CD4-positive, alpha-beta T cell (primary cell): ENCODE results near the gene SLC17A9. TPM values are rescaled to one million over a fixed set of nuclear protein-coding genes. Genes with fewer than 3 reads are reported as not detected.

ENCODE experiments used
- ATAC-seq: fragments of 200-7000 bp; cut with Tn5 transposase; one replicate; pipeline ENCODE4 v1.10.0; 2022; ENCODE audit warnings: mild to moderate bottlenecking; ENCODE audit not compliant: poor library complexity
- CTCF ChIA-PET: fragments of 350-600 bp; sonication (Branson Sonifier 250); formaldehyde crosslinking; loops from one replicate; lab custom pipeline; 2021; ENCODE audit warnings: antibody characterized with exemption, inconsistent platforms; lab: Charles Lee
- POLR2A ChIA-PET: fragments of 350-600 bp; sonication (Branson Sonifier 250); formaldehyde crosslinking; loops from one replicate; lab custom pipeline; 2021; ENCODE audit warnings: antibody characterized with exemption, inconsistent platforms; lab: Charles Lee
- DNase-seq, 14 experiments: peaks; one replicate each; pipeline ENCODE4 v3.0.0-alpha.2; 2013 to 2020; ENCODE audit warnings: mixed read lengths in 2 of 14
- H3K27ac ChIP-seq, 2 donors: one replicate each; pipeline versions ENCODE4 v1.5.1 to v1.7.0; 2013; ENCODE audit warnings: low read length in 2 of 2, low read depth in 1 of 2, mild to moderate bottlenecking in 1 of 2
- H3K27me3 ChIP-seq, 2 experiments: 1 replicate in 1 of 2; 2 replicates in 1 of 2; pipeline versions ENCODE4 v1.6.1 to v1.7.0; 2013; ENCODE audit warnings: low read length in 2 of 2, control low read depth in 1 of 2, mild to moderate bottlenecking in 1 of 2, moderate library complexity in 1 of 2; ENCODE audit not compliant: insufficient read depth in 2 of 2, control insufficient read depth in 1 of 2
- H3K36me3 ChIP-seq: one replicate; pipeline ENCODE4 v1.6.1; 2013; ENCODE audit warnings: low read length, control low read depth; ENCODE audit not compliant: insufficient read depth
- H3K4me1 ChIP-seq: one replicate; pipeline ENCODE4 v1.6.1; 2013; ENCODE audit warnings: low read length, control low read depth; ENCODE audit not compliant: insufficient read depth
- H3K4me3 ChIP-seq: one replicate; pipeline ENCODE4 v1.5.1; 2013; ENCODE audit warnings: mild to moderate bottlenecking, low read length, moderate library complexity
- H3K9me3 ChIP-seq, 2 experiments: 1 replicate in 1 of 2; 2 replicates in 1 of 2; pipeline versions ENCODE4 v1.6.1 to v1.7.0; 2013; ENCODE audit warnings: low read length in 2 of 2, mild to moderate bottlenecking in 2 of 2, control low read depth in 1 of 2, moderate library complexity in 1 of 2; ENCODE audit not compliant: control insufficient read depth in 1 of 2, insufficient read depth in 1 of 2
- H3K27ac Mint-ChIP-seq: one replicate; pipeline ENCODE4 v1.8.0; 2020; ENCODE audit warnings: mixed read lengths
- H3K27me3 Mint-ChIP-seq: one replicate; pipeline ENCODE4 v1.8.0; 2021; ENCODE audit warnings: mixed read lengths
- H3K36me3 Mint-ChIP-seq: one replicate; pipeline ENCODE4 v1.8.0; 2021; ENCODE audit warnings: low read depth, mixed read lengths
- H3K4me1 Mint-ChIP-seq: one replicate; pipeline ENCODE4 v1.8.0; 2021; ENCODE audit warnings: low read depth, mixed read lengths
- H3K4me3 Mint-ChIP-seq: one replicate; pipeline ENCODE4 v1.8.0; 2020; ENCODE audit warnings: mild to moderate bottlenecking, mixed read lengths
- H3K9me3 Mint-ChIP-seq: one replicate; pipeline ENCODE4 v1.8.0; 2020; ENCODE audit warnings: mixed read lengths
- intact Hi-C, 2 experiments: fragments of 100-400 bp; cut with DNase I in 1 of 2; cut with micrococcal nuclease in 1 of 2; formaldehyde crosslinking; loops; one replicate each; pipeline versions ENCODE4 v1.15.1 to v1.9.0; 2023 to 2025; cut with DNase I, micrococcal nuclease
- total RNA-seq, 174 experiments: library from RNA in 2 of 174; stranded (reverse) in 2 of 174; gene quantifications; one replicate each; pipeline ENCODE4 v1.2.3 and lab custom pipeline; 2021 to 2026
- TF ChIP-seq, protein P1 (sequence below): fragments of 200-600 bp; IDR thresholded peaks from one replicate; pipeline ENCODE4 v1.8.0; 2022; ENCODE audit warnings: antibody characterized with exemption, mild to moderate bottlenecking

Gene SLC17A9
- total RNA-seq, 2 experiments from 2014 or later = 3.5 to 5.5 TPM

DNA sequence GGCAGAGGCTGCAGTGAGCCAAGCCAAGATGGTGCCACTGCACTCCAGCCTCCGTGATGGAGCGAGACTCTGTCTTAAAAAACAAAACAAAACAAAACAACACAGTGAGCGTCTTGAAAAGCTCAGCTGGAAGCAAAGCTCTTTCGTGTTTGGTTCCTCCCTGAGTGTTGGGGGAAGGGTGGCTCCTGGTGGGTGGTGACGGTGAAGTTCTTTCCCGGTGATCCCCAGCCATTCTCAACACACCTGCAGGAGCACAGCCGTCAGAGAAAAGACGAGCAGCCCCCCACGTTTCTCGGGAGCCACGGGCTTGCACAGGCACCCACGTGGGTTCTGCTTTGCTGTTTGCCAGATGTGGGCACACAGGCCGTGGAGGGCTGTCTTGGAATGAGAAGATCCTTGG, 51.0 kb downstream of the SLC17A9 start:
- intact Hi-C loops = loop anchor here (10.0 kb wide), 2 partner anchors 49 to 509 kb away; partner anchors contain the start of gene SLC17A9 (in 1 of the 2)
- H3K27ac ChIP-seq = no peak overlapping the region
- ATAC-seq = no peak
- peaks cover 54 to 74% of the 10 kb centered on the region in 2 experiments for H3K27me3 ChIP-seq
- no peaks in the 10 kb centered on the region for H3K36me3 ChIP-seq
- TF ChIP-seq, protein P1, sequence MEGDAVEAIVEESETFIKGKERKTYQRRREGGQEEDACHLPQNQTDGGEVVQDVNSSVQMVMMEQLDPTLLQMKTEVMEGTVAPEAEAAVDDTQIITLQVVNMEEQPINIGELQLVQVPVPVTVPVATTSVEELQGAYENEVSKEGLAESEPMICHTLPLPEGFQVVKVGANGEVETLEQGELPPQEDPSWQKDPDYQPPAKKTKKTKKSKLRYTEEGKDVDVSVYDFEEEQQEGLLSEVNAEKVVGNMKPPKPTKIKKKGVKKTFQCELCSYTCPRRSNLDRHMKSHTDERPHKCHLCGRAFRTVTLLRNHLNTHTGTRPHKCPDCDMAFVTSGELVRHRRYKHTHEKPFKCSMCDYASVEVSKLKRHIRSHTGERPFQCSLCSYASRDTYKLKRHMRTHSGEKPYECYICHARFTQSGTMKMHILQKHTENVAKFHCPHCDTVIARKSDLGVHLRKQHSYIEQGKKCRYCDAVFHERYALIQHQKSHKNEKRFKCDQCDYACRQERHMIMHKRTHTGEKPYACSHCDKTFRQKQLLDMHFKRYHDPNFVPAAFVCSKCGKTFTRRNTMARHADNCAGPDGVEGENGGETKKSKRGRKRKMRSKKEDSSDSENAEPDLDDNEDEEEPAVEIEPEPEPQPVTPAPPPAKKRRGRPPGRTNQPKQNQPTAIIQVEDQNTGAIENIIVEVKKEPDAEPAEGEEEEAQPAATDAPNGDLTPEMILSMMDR = no peak
- ChIA-PET POLR2A (interaction anchor here (1.7 kb wide), 1 partner anchor 31 kb away, joined by 8 read pairs; no protein-coding TSS in a partner anchor), CTCF (interaction anchor here (2.4 kb wide), 1 partner anchor 31 kb away, joined by 10 read pairs; no protein-coding TSS in a partner anchor)
- H3K4me3 ChIP-seq = no peak overlapping the region
- peaks cover 0 to 41% of the 10 kb centered on the region in 2 experiments for H3K9me3 ChIP-seq
- Mint-ChIP-seq H3K4me3 (no peak overlapping the region), H3K27me3 (peaks cover 68% of the 10 kb centered on the region), H3K9me3 (no peaks in the 10 kb centered on the region), H3K4me1 (peaks cover 9% of the 10 kb centered on the region), H3K27ac (no peak overlapping the region), H3K36me3 (no peaks in the 10 kb centered on the region)
- no peak for DNase-seq
- peaks cover 41% of the 10 kb centered on the region for H3K4me1 ChIP-seq

DNA sequence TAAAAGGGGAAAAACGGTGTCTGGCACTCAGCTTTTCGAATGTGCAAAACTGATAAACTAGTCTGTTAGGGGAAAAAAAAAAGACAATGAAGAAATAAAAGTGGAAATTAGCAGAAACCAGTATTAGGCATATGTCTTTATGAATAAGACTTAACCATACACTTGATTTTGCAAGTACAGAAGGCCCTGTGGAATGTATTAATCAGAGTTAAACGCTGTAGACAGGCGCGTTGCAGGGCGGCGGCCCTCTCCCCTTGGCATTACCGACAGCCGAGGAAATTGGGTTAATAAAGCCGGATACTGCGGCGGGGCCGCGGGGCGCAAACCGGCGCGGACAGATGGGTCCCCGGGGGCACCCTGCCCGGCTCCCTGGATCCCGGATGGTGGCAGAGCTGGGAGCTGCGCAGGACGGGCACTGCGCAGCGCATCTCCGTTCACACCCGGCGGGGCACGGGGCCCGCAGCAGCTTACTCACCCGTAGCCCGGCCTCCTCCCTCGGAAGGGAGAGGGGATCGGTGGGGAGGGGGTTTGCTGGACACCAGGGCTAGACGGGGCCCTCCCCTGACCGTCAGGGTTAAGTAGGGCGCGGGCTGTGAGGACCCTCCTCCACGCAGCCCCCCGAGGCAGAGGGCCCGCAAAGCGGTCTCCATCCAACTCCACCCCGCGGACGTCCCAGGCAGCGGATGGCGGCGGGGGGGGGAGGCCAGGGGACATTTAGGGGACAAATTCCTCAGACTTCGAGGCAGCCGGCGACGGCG, 52.3 kb downstream of the SLC17A9 start:
- no peaks in the 10 kb centered on the region for H3K36me3 Mint-ChIP-seq
- peaks cover 65% of the 10 kb centered on the region for H3K27me3 Mint-ChIP-seq
- CTCF ChIA-PET = interaction anchor here (0.9 to 2.4 kb wide), 3 partner anchors 32 to 91 kb away, joined by 3 to 10 read pairs (median 3); no protein-coding TSS in a partner anchor
- H3K27ac ChIP-seq = no peak overlapping the region
- peaks cover 60 to 73% of the 10 kb centered on the region in 2 experiments for H3K27me3 ChIP-seq
- TF ChIP-seq, protein P1 = no peak
- H3K4me1 Mint-ChIP-seq = peaks cover 16% of the 10 kb centered on the region
- H3K4me1 ChIP-seq = peaks cover 50% of the 10 kb centered on the region
- H3K27ac Mint-ChIP-seq = no peak overlapping the region
- H3K9me3 ChIP-seq = peaks cover 0 to 38% of the 10 kb centered on the region in 2 experiments
- DNase-seq (peak in 1 of 14 experiments; percentile 21), ATAC-seq (no peak)
- H3K9me3 Mint-ChIP-seq = no peaks in the 10 kb centered on the region
- POLR2A ChIA-PET = interaction anchor here (1.7 kb wide), 1 partner anchor 32 kb away, joined by 8 read pairs; no protein-coding TSS in a partner anchor
- no peak overlapping the region for H3K4me3 Mint-ChIP-seq
- intact Hi-C loops = loop anchor here (5.0 to 10.0 kb wide), 3 partner anchors 50 to 510 kb away; partner anchors contain the start of gene SLC17A9 (in 1 of the 2)
- H3K36me3 ChIP-seq = no peaks in the 10 kb centered on the region
- no peak overlapping the region for H3K4me3 ChIP-seq

DNA sequence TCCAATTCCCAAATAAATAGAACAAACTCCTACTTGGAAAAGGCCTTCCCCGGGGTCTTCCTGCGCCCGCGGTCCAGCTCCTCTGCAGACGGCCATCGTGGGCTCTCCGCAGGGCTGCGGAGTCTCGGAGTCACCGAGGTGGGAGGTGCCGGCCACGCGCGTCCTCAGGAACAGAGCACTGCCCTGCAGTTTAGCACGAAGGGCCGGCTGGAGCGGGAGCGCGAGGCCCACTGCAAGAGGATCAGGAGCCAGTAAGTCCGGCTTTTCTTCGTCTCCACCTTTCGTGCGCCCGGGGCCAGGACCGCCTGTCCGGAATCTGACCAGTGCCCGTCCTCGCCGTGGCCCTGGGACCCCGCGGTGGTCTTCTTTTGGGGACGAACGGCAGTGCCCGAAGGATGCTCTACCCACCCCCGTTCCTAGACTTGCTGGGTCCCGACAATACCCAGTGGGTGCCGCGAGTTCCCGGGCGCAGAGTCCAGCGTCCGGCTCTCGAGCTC, 52.9 kb downstream of the SLC17A9 start:
- no peak overlapping the region for H3K27ac Mint-ChIP-seq
- H3K9me3 ChIP-seq = peaks cover 0 to 35% of the 10 kb centered on the region in 2 experiments
- ChIA-PET POLR2A (interaction anchor here (1.3 kb wide), 1 partner anchor 33 kb away, joined by 4 read pairs; no protein-coding TSS in a partner anchor), CTCF (interaction anchor here (0.9 kb wide), 1 partner anchor 33 kb away, joined by 3 read pairs; no protein-coding TSS in a partner anchor)
- H3K36me3 ChIP-seq = no peaks in the 10 kb centered on the region
- no peaks in the 10 kb centered on the region for H3K36me3 Mint-ChIP-seq
- no peak overlapping the region for H3K27ac ChIP-seq
- no peaks in the 10 kb centered on the region for H3K9me3 Mint-ChIP-seq
- peaks cover 60 to 72% of the 10 kb centered on the region in 2 experiments for H3K27me3 ChIP-seq
- peaks cover 66% of the 10 kb centered on the region for H3K27me3 Mint-ChIP-seq
- intact Hi-C loops = loop anchor here (5.0 to 10.0 kb wide), 3 partner anchors 51 to 511 kb away; partner anchors contain the start of gene SLC17A9 (in 1 of the 2)
- ATAC-seq (no peak), DNase-seq (peak in 1 of 14 experiments; percentile 14)
- TF ChIP-seq, protein P1 = no peak
- peaks cover 23% of the 10 kb centered on the region for H3K4me1 Mint-ChIP-seq
- no peak overlapping the region for H3K4me3 ChIP-seq
- H3K4me1 ChIP-seq = peaks cover 57% of the 10 kb centered on the region
- peak overlapping the region; percentile 45 for H3K4me3 Mint-ChIP-seq
